ENCODE measurements around the gene LECT2.

- TF ChIP-seq EZH2 (IDR thresholded peaks at IDR 0.05) (no peak), POLR2AphosphoS5 (IDR thresholded peaks at IDR 0.05; ENCODE audit: borderline replicate concordance, low read depth, low read length) (no peak), FOXP2 (optimal IDR thresholded peaks at IDR 0.05; ENCODE audit: control extremely low read depth, extremely low read length, insufficient read depth) (no peak)
Observed at GRCh38 chr5:135995976-135996375, 41.2 kb upstream of the LECT2 start.
